Psoas muscle (tissue), 8 donors: ENCODE measurements around the gene CENPH. TPM values are rescaled to one million over a fixed set of nuclear protein-coding genes. Genes with fewer than 3 reads are reported as not detected.

ENCODE experiments used
- ATAC-seq, 4 donors: fragments of 200-7000 bp; cut with Tn5 transposase; one replicate each; pipeline ENCODE4 v1.9.1; 2020; ENCODE audit warnings: moderate library complexity in 3 of 4, mild to moderate bottlenecking in 2 of 4
- DNase-seq, 2 donors: peaks; one replicate each; pipeline ENCODE4 v3.0.0-alpha.2; 2020
- H3K27ac ChIP-seq: fragments of 200-600 bp; one replicate; pipeline ENCODE4 v1.8.0; 2022
- H3K27me3 ChIP-seq, 3 donors: fragments of 200-600 bp in 1 of 3; one replicate each; pipeline versions ENCODE4 v1.6.1 to v1.8.0; 2013 to 2022; ENCODE audit warnings: low read length in 2 of 3, mild to moderate bottlenecking in 2 of 3, moderate library complexity in 1 of 3; ENCODE audit not compliant: insufficient read depth in 3 of 3
- H3K36me3 ChIP-seq, 2 donors: fragments of 200-600 bp in 1 of 2; one replicate each; pipeline versions ENCODE4 v1.6.1 to v1.8.0; 2013 to 2022; ENCODE audit warnings: low read depth in 1 of 2, mild to moderate bottlenecking in 1 of 2, moderate library complexity in 1 of 2; ENCODE audit not compliant: insufficient read depth in 1 of 2
- H3K4me1 ChIP-seq: fragments of 200-600 bp; one replicate; pipeline ENCODE4 v1.8.0; 2022
- H3K4me3 ChIP-seq: fragments of 200-600 bp; one replicate; pipeline ENCODE4 v1.8.0; 2022; ENCODE audit warnings: mild to moderate bottlenecking
- H3K9me3 ChIP-seq: fragments of 200-600 bp; one replicate; pipeline ENCODE4 v1.8.0; 2022
- WGBS, 3 donors: extraction: QIAGEN DNeasy Blood & Tissue Kit; methylation state at CpG; one replicate each; pipeline versions ENCODE4 v1.1.6 to v1.1.7; 2013; 5-methylcytosine and 5-hydroxymethylcytosine counted together
- intact Hi-C, 2 donors: fragments of 100-400 bp; cut with DNase I; formaldehyde crosslinking; loops; one replicate each; pipeline versions ENCODE4 v1.11.0 to v1.14.2; 2022
- polyA plus RNA-seq, 3 donors: library from polyadenylated mRNA; stranded (reverse); fragments of 200-250 nt; gene quantifications; one replicate each; pipeline ENCODE4 v1.2.3, GENCODE V29; 2013
- total RNA-seq, 4 donors: library from RNA; stranded (reverse); fragmentation: NEBNext Ultra II Directional in 2 of 4; extraction: Animal tissue kit (Norgen Biotek cat#: 25700) in 2 of 4; gene quantifications; one replicate each; pipeline versions ENCODE4 v1.2.1 to v1.2.4, GENCODE V29; 2021 to 2023
- TF ChIP-seq, protein P1 (sequence below): fragments of 200-600 bp; IDR thresholded peaks from one replicate; pipeline ENCODE4 v1.8.0; 2022; ENCODE audit warnings: antibody characterized with exemption
- donor health status: healthy with polysubstance abuse.
- donor health status: DM: no; HTN: no; CAD: no; lungs with moderate emphysema.
- donor health status: Bipolar disorder and iron deficiency.
- donor health status: healthy.
- donor health status: DM: yes; HTN: yes; CAD: no.
- donor health status: DM: no; HTN: no; CAD: no.
- donor health status: DM: no; HTN: no; CAD: no.
- donor health status: DM: yes; HTN: yes; CAD: no.

Gene CENPH
- total and polyA plus RNA-seq, 7 donors = 1.6 to 4.5 (median 3.2) TPM

DNA sequence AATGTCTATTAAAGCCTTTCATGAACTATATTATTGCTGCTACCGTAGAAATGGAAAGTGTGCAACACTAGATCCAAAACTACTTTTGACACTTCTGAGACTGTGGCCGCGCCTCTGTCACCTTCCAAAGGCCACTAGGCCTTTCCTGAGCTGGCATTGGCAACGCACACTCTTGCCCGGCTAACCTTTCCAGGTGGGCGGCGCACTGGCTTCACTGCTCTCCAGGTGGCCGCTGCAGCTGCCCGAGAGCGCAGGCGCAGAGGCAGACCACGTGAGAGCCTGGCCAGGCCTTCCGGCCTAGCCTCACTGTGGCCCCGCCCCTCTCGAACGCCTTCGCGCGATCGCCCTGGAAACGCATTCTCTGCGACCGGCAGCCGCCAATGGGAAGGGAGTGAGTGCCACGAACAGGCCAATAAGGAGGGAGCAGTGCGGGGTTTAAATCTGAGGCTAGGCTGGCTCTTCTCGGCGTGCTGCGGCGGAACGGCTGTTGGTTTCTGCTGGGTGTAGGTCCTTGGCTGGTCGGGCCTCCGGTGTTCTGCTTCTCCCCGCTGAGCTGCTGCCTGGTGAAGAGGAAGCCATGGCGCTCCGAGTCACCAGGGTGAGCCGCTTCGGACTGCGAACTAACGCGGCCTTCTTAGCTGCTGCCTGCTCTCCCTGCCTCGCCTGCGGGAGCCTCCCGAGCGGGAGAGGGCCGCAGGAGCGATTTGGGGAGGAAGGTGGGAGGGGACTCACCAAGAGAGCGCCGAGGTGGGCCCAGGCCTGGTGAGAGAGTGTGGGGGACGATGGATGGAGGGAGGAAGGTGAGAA lies 22.5 kb upstream of the CENPH start, which contains the start of gene CCNB1:
TSS of gene CCNB1 (plus strand) at position 465 of the 807 bp plus-strand sequence. CDS start at position 578, 113 bp downstream.
- peak; percentile 97 to 99 for DNase-seq
- Histone ChIP-seq H3K4me1 (peaks cover 7% of the 10 kb centered on the region), H3K27me3 (no peaks in the 10 kb centered on the region), H3K4me3 (peak within 1 kb of the TSS; percentile 77), H3K9me3 (no peaks in the 10 kb centered on the region), H3K27ac (peak within 1 kb of the TSS; percentile 62), H3K36me3 (peaks cover 0 to 5% of the 10 kb centered on the region in 2 donors)
- TF ChIP-seq, protein P1, sequence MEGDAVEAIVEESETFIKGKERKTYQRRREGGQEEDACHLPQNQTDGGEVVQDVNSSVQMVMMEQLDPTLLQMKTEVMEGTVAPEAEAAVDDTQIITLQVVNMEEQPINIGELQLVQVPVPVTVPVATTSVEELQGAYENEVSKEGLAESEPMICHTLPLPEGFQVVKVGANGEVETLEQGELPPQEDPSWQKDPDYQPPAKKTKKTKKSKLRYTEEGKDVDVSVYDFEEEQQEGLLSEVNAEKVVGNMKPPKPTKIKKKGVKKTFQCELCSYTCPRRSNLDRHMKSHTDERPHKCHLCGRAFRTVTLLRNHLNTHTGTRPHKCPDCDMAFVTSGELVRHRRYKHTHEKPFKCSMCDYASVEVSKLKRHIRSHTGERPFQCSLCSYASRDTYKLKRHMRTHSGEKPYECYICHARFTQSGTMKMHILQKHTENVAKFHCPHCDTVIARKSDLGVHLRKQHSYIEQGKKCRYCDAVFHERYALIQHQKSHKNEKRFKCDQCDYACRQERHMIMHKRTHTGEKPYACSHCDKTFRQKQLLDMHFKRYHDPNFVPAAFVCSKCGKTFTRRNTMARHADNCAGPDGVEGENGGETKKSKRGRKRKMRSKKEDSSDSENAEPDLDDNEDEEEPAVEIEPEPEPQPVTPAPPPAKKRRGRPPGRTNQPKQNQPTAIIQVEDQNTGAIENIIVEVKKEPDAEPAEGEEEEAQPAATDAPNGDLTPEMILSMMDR = no peak
- 1% methylated on average over 50 of the region's 50 CpGs for WGBS, 3 donors
- peak; percentile 100 for ATAC-seq
- intact Hi-C loops = loop anchor here (10.0 kb wide), 2 partner anchors 72 to 132 kb away; partner anchors contain the start of gene SLC30A5 (in 1 of the 2)

DNA sequence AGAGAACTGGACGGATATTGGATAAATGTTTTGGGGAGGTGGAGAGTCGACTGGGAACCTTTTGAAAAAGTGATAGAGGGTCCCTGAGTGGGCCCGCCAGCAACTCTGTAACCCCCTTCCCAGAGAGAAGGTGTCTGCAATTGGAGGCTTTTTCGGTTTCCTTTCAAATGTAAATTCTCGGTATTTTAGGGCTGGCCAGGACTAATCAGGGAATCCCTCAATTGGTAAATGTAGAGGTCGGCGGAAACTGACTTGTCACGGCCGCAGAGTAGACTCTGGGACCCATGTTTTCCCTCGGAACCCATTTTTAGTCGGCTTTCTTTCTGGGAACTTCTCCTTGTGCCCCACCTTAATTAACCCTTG lies 21.9 kb upstream of the CENPH start:
- Histone ChIP-seq H3K27me3 (no peaks in the 10 kb centered on the region), H3K4me1 (peaks cover 7% of the 10 kb centered on the region), H3K4me3 (peak overlapping the region; percentile 77), H3K36me3 (peaks cover 0 to 8% of the 10 kb centered on the region in 2 donors), H3K9me3 (no peaks in the 10 kb centered on the region), H3K27ac (no peak overlapping the region)
- WGBS, 3 donors = 2% methylated on average over 11 of the region's 11 CpGs
- TF ChIP-seq, protein P1 = no peak
- intact Hi-C loops = loop anchor here (10.0 kb wide), 2 partner anchors 73 to 133 kb away; partner anchors contain the start of gene SLC30A5 (in 1 of the 2)
- no peak for ATAC-seq
- DNase-seq = no peak

DNA sequence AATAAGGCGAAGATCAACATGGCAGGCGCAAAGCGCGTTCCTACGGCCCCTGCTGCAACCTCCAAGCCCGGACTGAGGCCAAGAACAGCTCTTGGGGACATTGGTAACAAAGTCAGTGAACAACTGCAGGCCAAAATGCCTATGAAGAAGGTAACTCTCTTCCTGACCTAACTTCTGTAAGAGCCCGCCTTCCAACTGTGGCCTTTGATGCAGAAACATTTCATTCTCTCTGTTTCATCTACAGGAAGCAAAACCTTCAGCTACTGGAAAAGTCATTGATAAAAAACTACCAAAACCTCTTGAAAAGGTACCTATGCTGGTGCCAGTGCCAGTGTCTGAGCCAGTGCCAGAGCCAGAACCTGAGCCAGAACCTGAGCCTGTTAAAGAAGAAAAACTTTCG lies 21.5 kb upstream of the CENPH start:
- intact Hi-C loops = loop anchor here (10.0 kb wide), 2 partner anchors 73 to 133 kb away; partner anchors contain the start of gene SLC30A5 (in 1 of the 2)
- peak overlapping the region; percentile 77 for H3K4me3 ChIP-seq
- no peak for ATAC-seq

GRCh38 chr5:69170495-69170894 lies 18.9 kb upstream of the CENPH start:
- H3K27me3 ChIP-seq = no peaks in the 10 kb centered on the region
- H3K9me3 ChIP-seq = no peaks in the 10 kb centered on the region
- peaks cover 0 to 30% of the 10 kb centered on the region in 2 donors for H3K36me3 ChIP-seq
- H3K4me1 ChIP-seq = peaks cover 7% of the 10 kb centered on the region
- TF ChIP-seq, protein P1 = no peak
- ATAC-seq (no peak), DNase-seq (no peak)
- intact Hi-C loops = no loop called here
- H3K4me3 ChIP-seq = no peak overlapping the region
- no peak overlapping the region for H3K27ac ChIP-seq
- 100% methylated on average over 1 of the region's 1 CpG for WGBS, 3 donors

More for the DNA sequence above, 21.5 kb upstream of the CENPH start:
- H3K36me3 ChIP-seq = peaks cover 0 to 8% of the 10 kb centered on the region in 2 donors
- no peaks in the 10 kb centered on the region for H3K27me3 ChIP-seq
- peaks cover 7% of the 10 kb centered on the region for H3K4me1 ChIP-seq
- H3K9me3 ChIP-seq = no peaks in the 10 kb centered on the region
- DNase-seq = no peak
- WGBS, 3 donors = 40 to 45% (median 44%) methylated on average over 8 of the region's 8 CpGs
- TF ChIP-seq, protein P1 = no peak
- H3K27ac ChIP-seq = no peak overlapping the region
